BJ (cell line): ENCODE measurements around the gene CAAP1. TPM values are rescaled to one million over a fixed set of nuclear protein-coding genes. Genes with fewer than 3 reads are reported as not detected.

Experiments
- CTCF ChIA-PET: fragments of 350-600 bp; formaldehyde crosslinking; extraction: SDS; loops from one replicate; lab custom pipeline; 2021; ENCODE audit warnings: antibody characterized with exemption, inconsistent platforms; lab: Yijun Ruan, JAX
- POLR2A ChIA-PET: fragments of 300-600 bp; sonication (Branson Sonifier 250); formaldehyde crosslinking; extraction: SDS; loops from one replicate; lab custom pipeline; 2021; ENCODE audit warnings: antibody characterized with exemption; lab: Charles Lee
- DNase-seq: peaks from one replicate; pipeline ENCODE4 v3.0.0-alpha.2; 2011; ENCODE audit warnings: low read depth
- H3K27me3 ChIP-seq: 2 replicates; pipeline ENCODE4 v1.6.0; 2011; ENCODE audit warnings: low read length; ENCODE audit not compliant: control insufficient read depth, insufficient read depth
- H3K36me3 ChIP-seq: 2 replicates; pipeline ENCODE4 v1.5.1; 2011; ENCODE audit warnings: low read length; ENCODE audit not compliant: control insufficient read depth, insufficient read depth
- H3K4me3 ChIP-seq: 2 replicates; pipeline ENCODE4 v1.5.1; 2011; ENCODE audit warnings: low read depth, mild to moderate bottlenecking, control low read depth, low read length
- CTCF ChIP-seq: IDR thresholded peaks from 2 replicates; pipeline ENCODE4 v1.5.1; 2011; ENCODE audit warnings: low read depth, mild to moderate bottlenecking, control low read depth, inconsistent platforms, low read length, moderate library complexity; ENCODE audit not compliant: insufficient read depth
- polyA plus RNA-seq: library from polyadenylated mRNA; depleted of rRNA; stranded (reverse); fragments of >200 nt; gene quantifications from 2 replicates; pipeline ENCODE4 v1.2.3, GENCODE V29; 2011; rRNA removed
- small RNA-seq: library from RNA; depleted of rRNA; stranded (forward); fragments of <200 nt; gene quantifications from one replicate; pipeline ENCODE3, GENCODE V24; 2012; ENCODE audit warnings: low replicate concordance, low read depth; ENCODE audit not compliant: insufficient read length

Gene CAAP1
- polyA plus RNA-seq, 1 experiment, result 5.2 TPM

DNA sequence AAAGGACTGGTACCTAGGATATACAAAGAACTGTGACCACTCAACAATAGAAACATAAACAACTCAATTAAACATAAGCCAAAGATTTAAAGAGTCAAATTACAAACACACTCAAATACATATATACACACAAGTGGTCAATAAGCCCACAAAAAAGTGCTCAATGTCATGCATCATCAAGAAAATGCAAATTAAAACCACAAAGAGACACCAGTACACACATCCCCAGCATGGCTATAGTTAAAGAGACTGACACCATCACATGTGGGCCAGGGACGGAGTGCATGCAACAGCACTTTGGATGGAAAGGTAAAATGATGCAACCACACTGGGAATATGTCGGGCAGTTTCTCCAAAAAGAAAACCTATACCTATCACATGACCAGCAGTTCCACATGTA, 89.7 kb downstream of the CAAP1 start:
- Histone ChIP-seq H3K4me3 (no peak overlapping the region), H3K27me3 (no peaks in the 10 kb centered on the region), H3K36me3 (no peaks in the 10 kb centered on the region)
- no peak for DNase-seq
- CTCF ChIA-PET, result no interaction called here
- no peak for TF ChIP-seq CTCF
- POLR2A ChIA-PET, result no interaction called here

- H3K36me3 ChIP-seq, result no peaks in the 10 kb centered on the region
- H3K27me3 ChIP-seq, result no peaks in the 10 kb centered on the region
- ChIA-PET POLR2A (no interaction called here), CTCF (no interaction called here)
- TF ChIP-seq CTCF, result no peak
- no peak for DNase-seq
- no peak overlapping the region for H3K4me3 ChIP-seq
Measured at GRCh38 chr9:26801772-26802171, 90.8 kb downstream of the CAAP1 start.

GRCh38 chr9:26800322-26800721, 92.3 kb downstream of the CAAP1 start:
- POLR2A ChIA-PET, result no interaction called here
- DNase-seq, result no peak
- Histone ChIP-seq H3K4me3 (no peak overlapping the region), H3K27me3 (no peaks in the 10 kb centered on the region), H3K36me3 (no peaks in the 10 kb centered on the region)
- CTCF ChIA-PET, result no interaction called here
- no peak for TF ChIP-seq CTCF

- no peaks in the 10 kb centered on the region for H3K36me3 ChIP-seq
- no peak for DNase-seq
- no peak for TF ChIP-seq CTCF
- ChIA-PET POLR2A (no interaction called here), CTCF (no interaction called here)
- no peaks in the 10 kb centered on the region for H3K27me3 ChIP-seq
- no peak overlapping the region for H3K4me3 ChIP-seq
Measured at GRCh38 chr9:26791274-26791673, 101.3 kb downstream of the CAAP1 start.

Small RNAs within 50 kb of the gene (small RNA-seq; reads per million reads assigned to genes)
- not detected for gene RF00322
- gene RN7SL100P, result not detected

Other genes with a start within 250 kb of the CAAP1 start
- gene PLAA, start 54.4 kb upstream of the CAAP1 start, polyA plus RNA-seq, result 7.4 and 11.1 TPM in 2 replicates
- 6.6 and 11.1 TPM in 2 replicates for gene IFT74, start 63.6 kb upstream of the CAAP1 start, polyA plus RNA-seq
- gene LRRC19, start 112.9 kb upstream of the CAAP1 start, polyA plus RNA-seq, result not detected in 2 replicates
- 0.60 and 0.71 TPM in 2 replicates for gene TEK, start 216.4 kb upstream of the CAAP1 start, polyA plus RNA-seq